ENCODE measurements around the gene PIK3R5. TPM values are rescaled to one million over a fixed set of nuclear protein-coding genes. Genes with fewer than 3 reads are reported as not detected.

The PIK3R5 gene
- polyA plus RNA-seq, 1 donor (not counting 4 experiments of a cell fraction or from before 2014, with no cell fraction given), result not detected

DNA sequence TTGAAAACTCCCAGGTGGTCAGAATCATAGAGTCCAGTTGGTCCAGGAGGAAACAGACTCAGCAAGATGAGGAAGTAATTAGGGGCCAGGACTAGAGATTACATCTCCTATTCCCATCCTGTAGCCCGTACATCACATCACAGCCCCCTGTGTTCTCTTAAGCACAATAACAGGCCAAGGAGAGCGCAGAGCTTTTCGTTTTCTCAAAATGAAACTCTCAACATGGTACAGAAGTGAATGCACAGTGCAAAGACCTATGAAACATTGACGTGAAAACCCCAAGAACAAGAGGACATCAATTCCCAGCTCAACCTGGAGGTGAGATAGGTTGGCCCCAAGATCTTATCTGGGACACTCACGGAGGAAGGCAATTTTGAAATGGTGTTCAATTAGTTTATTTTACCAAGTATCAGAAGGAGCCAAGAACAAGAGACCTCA lies 9.0 kb downstream of the PIK3R5 start:
- no peaks in the 10 kb centered on the region for H3K4me1 ChIP-seq (ENCODE audit: control insufficient read depth, extremely low read depth, insufficient read depth, low read length)
- H3K36me3 ChIP-seq (ENCODE audit: control insufficient read depth in 2 of 2, extremely low read depth in 1 of 2, insufficient read depth in 2 of 2, low read length in 2 of 2), result no peaks in the 10 kb centered on the region
- FAIRE-seq, result no peak
- H3K9me3 ChIP-seq (ENCODE audit: control insufficient read depth, low read depth, low read length), result no peaks in the 10 kb centered on the region
- no peaks in the 10 kb centered on the region for H3K9me1 ChIP-seq (ENCODE audit: control insufficient read depth, extremely low read depth, insufficient read depth, low read length)
- no peak overlapping the region for H3K9ac ChIP-seq (ENCODE audit: control insufficient read depth, extremely low read depth, insufficient read depth, low read length)
- H3K27ac ChIP-seq (ENCODE audit: control insufficient read depth, insufficient read depth, low read length), result no peak overlapping the region
- dilution Hi-C loops (cut with MboI; ENCODE audit: extremely low pct_ligation_motif_present, low sequenced_read_pairs), result no loop called here
- no peak overlapping the region for H2AFZ ChIP-seq (ENCODE audit: control insufficient read depth, low read length)
- H3K4me3 ChIP-seq (ENCODE audit: control insufficient read depth in 2 of 3, extremely low read depth in 1 of 3, insufficient read depth in 2 of 3, low read depth in 1 of 3, low read length in 3 of 3), result no peak overlapping the region
- no peaks in the 10 kb centered on the region for H4K20me1 ChIP-seq (ENCODE audit: control insufficient read depth, extremely low read depth, insufficient read depth, low read length)
- H3K4me2 ChIP-seq (ENCODE audit: control insufficient read depth, extremely low read depth, insufficient read depth, low read depth, low read length), result no peak overlapping the region
- no peak for TF ChIP-seq CTCF (optimal IDR thresholded peaks at IDR 0.05 in 1 of 3, IDR thresholded peaks at IDR 0.05 in 1 of 3, conservative IDR thresholded peaks at IDR 0.05 in 1 of 3; ENCODE audit: extremely low read depth in 1 of 3, insufficient read depth in 2 of 3, low read length in 3 of 3)
- TF ChIP-seq EZH2 (IDR thresholded peaks at IDR 0.05; ENCODE audit: low read length), result no peak
- DNase-seq (ENCODE audit: low read depth, low spot score), result no peak
- H3K27me3 ChIP-seq (ENCODE audit: control insufficient read depth, extremely low read depth, insufficient read depth, low read length), result no peaks in the 10 kb centered on the region
- no peaks in the 10 kb centered on the region for H3K79me2 ChIP-seq (ENCODE audit: control insufficient read depth, insufficient read depth, low read length)

GRCh38 chr17:8955021-8955959 lies 10.2 kb downstream of the PIK3R5 start:
- Histone ChIP-seq H3K27ac (ENCODE audit: control insufficient read depth, insufficient read depth, low read length) (no peak overlapping the region), H3K36me3 (ENCODE audit: control insufficient read depth in 2 of 2, extremely low read depth in 1 of 2, insufficient read depth in 2 of 2, low read length in 2 of 2) (no peaks in the 10 kb centered on the region), H3K4me3 (ENCODE audit: control insufficient read depth in 2 of 3, extremely low read depth in 1 of 3, insufficient read depth in 2 of 3, low read depth in 1 of 3, low read length in 3 of 3) (no peak overlapping the region), H3K9me1 (ENCODE audit: control insufficient read depth, extremely low read depth, insufficient read depth, low read length) (no peaks in the 10 kb centered on the region), H3K9me3 (ENCODE audit: control insufficient read depth, low read depth, low read length) (no peaks in the 10 kb centered on the region), H3K4me1 (ENCODE audit: control insufficient read depth, extremely low read depth, insufficient read depth, low read length) (no peaks in the 10 kb centered on the region), H3K79me2 (ENCODE audit: control insufficient read depth, insufficient read depth, low read length) (no peaks in the 10 kb centered on the region), H3K27me3 (ENCODE audit: control insufficient read depth, extremely low read depth, insufficient read depth, low read length) (no peaks in the 10 kb centered on the region), H3K9ac (ENCODE audit: control insufficient read depth, extremely low read depth, insufficient read depth, low read length) (no peak overlapping the region), H3K4me2 (ENCODE audit: control insufficient read depth, extremely low read depth, insufficient read depth, low read depth, low read length) (no peak overlapping the region), H2AFZ (ENCODE audit: control insufficient read depth, low read length) (no peak overlapping the region), H4K20me1 (ENCODE audit: control insufficient read depth, extremely low read depth, insufficient read depth, low read length) (no peaks in the 10 kb centered on the region)
- dilution Hi-C loops (cut with MboI; ENCODE audit: extremely low pct_ligation_motif_present, low sequenced_read_pairs), result no loop called here
- TF ChIP-seq CTCF (optimal IDR thresholded peaks at IDR 0.05 in 1 of 3, IDR thresholded peaks at IDR 0.05 in 1 of 3, conservative IDR thresholded peaks at IDR 0.05 in 1 of 3; ENCODE audit: extremely low read depth in 1 of 3, insufficient read depth in 2 of 3, low read length in 3 of 3), result no peak
- no peak for TF ChIP-seq EZH2 (IDR thresholded peaks at IDR 0.05; ENCODE audit: low read length)
- DNase-seq (ENCODE audit: low read depth, low spot score), result no peak
- no peak for FAIRE-seq
